A549 (cell line): Measurements from ENCODE around the gene ZC3H12D. TPM values are rescaled to one million over a fixed set of nuclear protein-coding genes. Genes with fewer than 3 reads are reported as not detected.
"Not testable (repeated sequence)": the region's sequence is repeated elsewhere in the genome, so short reads cannot be mapped to it uniquely, and the experiment has no call there.

Source experiments
- ATAC-seq, 2 experiments: fragments of 200-7000 bp in 1 of 2; fragments of >200 bp in 1 of 2; cut with Nextera tagmentation in 1 of 2; cut with Tn5 transposase in 1 of 2; 3 replicates each; pipeline versions ENCODE4 v1.8.0 to v1.9.1; 2018 to 2020; ENCODE audit warnings: mild to moderate bottlenecking in 1 of 2, moderate library complexity in 1 of 2
- CTCF ChIA-PET: fragments of 300-600 bp; sonication (Branson Sonifier 250); formaldehyde crosslinking; extraction: SDS; loops from one replicate; lab custom pipeline; 2021; ENCODE audit warnings: antibody characterized with exemption, inconsistent platforms; lab: Yijun Ruan, JAX
- POLR2A ChIA-PET: fragments of 350-600 bp; formaldehyde crosslinking; extraction: SDS; loops from one replicate; lab custom pipeline; 2021; ENCODE audit warnings: antibody characterized with exemption, inconsistent platforms; lab: Yijun Ruan, JAX
- DNase-seq, 2 experiments: peaks; one replicate each; pipeline versions ENCODE4 v3.0.0 to v3.0.0-alpha.2; 2011 to 2016; ENCODE audit warnings: low read depth in 1 of 2, low spot score in 1 of 2
- FAIRE-seq: peaks from 2 replicates; lab custom pipeline; 2011; peaks lifted over from hg19 to GRCh38; lab: Jason Lieb, UNC
- H3K27ac ChIP-seq, 2 experiments: fragments of >200 bp; sonication (Bioruptor Twin); formaldehyde crosslinking; 3 replicates each; pipeline ENCODE4 v1.5.1; 2016 to 2017
- H3K4me1 ChIP-seq: fragments of >200 bp; sonication (Bioruptor Twin); formaldehyde crosslinking; 3 replicates; pipeline ENCODE4 v1.6.1; 2016
- H3K4me2 ChIP-seq: fragments of >200 bp; sonication (Bioruptor Twin); formaldehyde crosslinking; 3 replicates; pipeline ENCODE4 v1.6.1; 2016
- H3K4me3 ChIP-seq: fragments of >200 bp; sonication (Bioruptor Twin); formaldehyde crosslinking; 3 replicates; pipeline ENCODE4 v1.5.1; 2016
- H3K9me3 ChIP-seq: fragments of >200 bp; sonication (Bioruptor Twin); formaldehyde crosslinking; 3 replicates; pipeline ENCODE4 v1.6.1; 2016
- CBX8 ChIP-seq: fragments of 200-600 bp; sonication (generic); IDR thresholded peaks from 2 replicates; pipeline ENCODE4 v1.6.1; 2016
- CEBPB ChIP-seq, 2 experiments: fragments of >200 bp in 1 of 2; sonication (Bioruptor Twin) in 1 of 2; formaldehyde crosslinking in 1 of 2; IDR thresholded peaks; 2 replicates each; pipeline ENCODE4 v1.6.1; 2012 to 2016
- CHD4 ChIP-seq: fragments of 200-600 bp; sonication (generic); IDR thresholded peaks from 2 replicates; pipeline ENCODE4 v1.6.1; 2016; ENCODE audit warnings: antibody characterized with exemption, mild to moderate bottlenecking, borderline replicate concordance
- EHF ChIP-seq: fragments of 250-450 bp; sonication (Bioruptor Pico); IDR thresholded peaks from 2 replicates; pipeline ENCODE4 v1.5.0; 2020; ENCODE audit warnings: mild to moderate bottlenecking
- ESRRA ChIP-seq: fragments of 150-350 bp; IDR thresholded peaks from 2 replicates; pipeline ENCODE4 v1.6.1; 2014; ENCODE audit warnings: mild to moderate bottlenecking, low read length, borderline replicate concordance
- FOSL2 ChIP-seq, 2 experiments: fragments of 450-650 bp in 1 of 2; fragments of >200 bp in 1 of 2; sonication (Bioruptor Twin) in 1 of 2; formaldehyde crosslinking; IDR thresholded peaks; 2 replicates each; pipeline versions ENCODE4 v1.5.0 to v1.6.1; 2016 to 2020; ENCODE audit warnings: mild to moderate bottlenecking in 1 of 2, moderate library complexity in 1 of 2
- GATA3 ChIP-seq: IDR thresholded peaks from 2 replicates; pipeline ENCODE4 v1.6.1; 2012; ENCODE audit warnings: borderline replicate concordance
- HEYL ChIP-seq: fragments of 250-450 bp; sonication (Bioruptor Pico); IDR thresholded peaks from 2 replicates; pipeline ENCODE4 v1.8.0; 2021; ENCODE audit warnings: mild to moderate bottlenecking, moderate library complexity
- HOXA7 ChIP-seq: fragments of 250-450 bp; sonication (Bioruptor Pico); IDR thresholded peaks from 2 replicates; pipeline ENCODE4 v1.5.0; 2020; ENCODE audit warnings: mild to moderate bottlenecking, moderate library complexity
- HOXB13 ChIP-seq: fragments of 250-450 bp; sonication (Bioruptor Pico); IDR thresholded peaks from 2 replicates; pipeline ENCODE4 v1.5.0; 2020; ENCODE audit warnings: low read depth, mild to moderate bottlenecking, moderate library complexity
- JUNB ChIP-seq: fragments of >200 bp; sonication (Bioruptor Twin); formaldehyde crosslinking; IDR thresholded peaks from 2 replicates; pipeline ENCODE4 v1.6.1; 2016
- KDM5A ChIP-seq: fragments of 200-600 bp; sonication (generic); IDR thresholded peaks from 2 replicates; pipeline ENCODE4 v1.6.1; 2016; ENCODE audit warnings: antibody characterized with exemption, mild to moderate bottlenecking
- MAZ ChIP-seq: fragments of 150-350 bp; IDR thresholded peaks from 2 replicates; pipeline ENCODE4 v1.6.1; 2014; ENCODE audit warnings: antibody characterized with exemption, low read depth, low read length, borderline replicate concordance
- MYC ChIP-seq: IDR thresholded peaks from 2 replicates; pipeline ENCODE4 v1.6.1; 2012; ENCODE audit warnings: mild to moderate bottlenecking, inconsistent platforms, low read length, improper control_type of control experiment, borderline replicate concordance
- NFE2L2 ChIP-seq: fragments of 150-350 bp; conservative IDR thresholded peaks from 2 replicates; pipeline ENCODE4 v1.6.1; 2014; ENCODE audit warnings: low read length
- NR3C1 ChIP-seq: fragments of >200 bp; sonication (Bioruptor Twin); formaldehyde crosslinking; IDR thresholded peaks from 3 replicates; pipeline ENCODE4 v1.6.1; 2017
- PHF8 ChIP-seq: fragments of 200-600 bp; sonication (generic); IDR thresholded peaks from 2 replicates; pipeline ENCODE4 v1.6.1; 2016; ENCODE audit warnings: low read depth, mild to moderate bottlenecking, antibody characterized with exemption, moderate library complexity, borderline replicate concordance
- POLR2AphosphoS2 ChIP-seq: conservative IDR thresholded peaks from 2 replicates; pipeline ENCODE4 v1.6.1; 2012; ENCODE audit warnings: low read length, improper control_type of control experiment, inconsistent platforms
- RAD21 ChIP-seq, 2 experiments: fragments of >200 bp in 1 of 2; sonication (Bioruptor Twin) in 1 of 2; formaldehyde crosslinking in 1 of 2; IDR thresholded peaks in 1 of 2; conservative IDR thresholded peaks in 1 of 2; 2 replicates in 1 of 2; 3 replicates in 1 of 2; pipeline ENCODE4 v1.6.1; 2012 to 2018; ENCODE audit warnings: inconsistent platforms in 1 of 2
- RCOR1 ChIP-seq: fragments of 150-350 bp; IDR thresholded peaks from 2 replicates; pipeline ENCODE4 v1.6.1; 2014; ENCODE audit warnings: antibody characterized with exemption, low read length, low read depth
- SREBF2 ChIP-seq: fragments of 450-650 bp; IDR thresholded peaks from 2 replicates; pipeline ENCODE4 v1.6.1; 2014; ENCODE audit warnings: mild to moderate bottlenecking, moderate library complexity
- ZFP36 ChIP-seq: fragments of 450-650 bp; IDR thresholded peaks from 2 replicates; pipeline ENCODE4 v1.6.1; 2014; ENCODE audit warnings: borderline replicate concordance; ENCODE audit not compliant: partially characterized antibody
- ZNF302 ChIP-seq: fragments of 250-450 bp; sonication (Bioruptor Pico); IDR thresholded peaks from 2 replicates; pipeline ENCODE4 v1.9.0; 2021; ENCODE audit warnings: inconsistent platforms, mild to moderate bottlenecking, moderate library complexity
- WGBS: methylation state at CpG from one replicate; pipeline ENCODE4 v1.1.6; 2017; ENCODE audit errors: missing lambda C conversion rate; 5-methylcytosine and 5-hydroxymethylcytosine counted together
- polyA plus RNA-seq, 4 experiments: library from polyadenylated mRNA; depleted of rRNA in 3 of 4; stranded (reverse); fragments of >200 nt; fragmentation: RNase III in 1 of 4; extraction: RNeasy Plus Mini Kit Qiagen cat#74134 plus additional on column Dnase treatment in 1 of 4; gene quantifications; 2 replicates in 3 of 4; 3 replicates in 1 of 4; pipeline ENCODE4 v1.2.3, GENCODE V29; 2011 to 2017
- TF ChIP-seq, protein P1 (sequence below): fragments of 150-350 bp; IDR thresholded peaks from 2 replicates; pipeline ENCODE4 v1.6.1; 2014; ENCODE audit warnings: low read depth, mild to moderate bottlenecking, low read length
- TF ChIP-seq, protein P2 (sequence below): fragments of 250-450 bp; sonication (Bioruptor Pico); IDR thresholded peaks from 2 replicates; pipeline ENCODE4 v1.5.0; 2021; ENCODE audit warnings: mild to moderate bottlenecking, moderate library complexity, borderline replicate concordance
- TF ChIP-seq, protein P3 (sequence below): fragments of >200 bp; sonication (Bioruptor Twin); formaldehyde crosslinking; IDR thresholded peaks from 3 replicates; pipeline ENCODE4 v1.6.1; 2016
- TF ChIP-seq, protein P4 (sequence below): IDR thresholded peaks from 2 replicates; pipeline ENCODE4 v1.6.1; 2012

Gene ZC3H12D
- polyA plus RNA-seq, 2 of the 4 experiments (the other 2 are of a cell fraction), result 0.04 to 0.12 TPM

DNA sequence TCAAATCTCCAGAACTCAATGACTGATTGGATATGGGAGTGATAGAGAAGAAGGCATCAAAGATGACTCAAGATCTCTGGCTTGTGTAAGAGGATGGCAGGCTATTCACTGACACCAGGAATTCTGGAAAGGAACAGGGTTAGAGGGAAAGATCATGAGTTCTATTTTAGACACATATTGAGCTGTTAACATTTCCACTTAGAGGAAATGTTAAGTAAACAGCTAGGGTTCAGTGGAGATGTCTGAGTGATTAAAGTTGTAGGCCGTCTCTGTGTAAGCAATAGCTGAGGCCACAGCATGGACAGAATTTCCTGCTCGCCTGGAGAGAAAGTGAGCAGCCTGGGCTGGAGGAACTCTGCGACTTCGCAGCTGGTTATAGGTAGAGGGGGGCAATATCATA lies 21.0 kb downstream of the ZC3H12D start:
- no peaks in the 10 kb centered on the region for H3K4me1 ChIP-seq
- no peak overlapping the region for H3K27ac ChIP-seq
- DNase-seq, result no peak
- CTCF ChIA-PET, result interaction anchor here (1.0 to 1.4 kb wide), 2 partner anchors 9 to 32 kb away, joined by 3 to 5 read pairs; no protein-coding TSS in a partner anchor
- TF ChIP-seq GATA3 (no peak), FOSL2 (IDR thresholded peaks at IDR 0.05) (no peak), FOSL2 (CRISPR knock-in tag; IDR thresholded peaks at IDR 0.05) (no peak), HOXB13 (CRISPR knock-in tag) (no peak), NFE2L2 (no peak), POLR2AphosphoS2 (no peak), NR3C1 (no peak), ESRRA (no peak), JUNB (no peak), CEBPB (IDR thresholded peaks at IDR 0.05) (no peak), KDM5A (no peak), RCOR1 (no peak), MAZ (no peak), MYC (no peak), HEYL (CRISPR knock-in tag) (no peak)
- TF ChIP-seq, protein P1, sequence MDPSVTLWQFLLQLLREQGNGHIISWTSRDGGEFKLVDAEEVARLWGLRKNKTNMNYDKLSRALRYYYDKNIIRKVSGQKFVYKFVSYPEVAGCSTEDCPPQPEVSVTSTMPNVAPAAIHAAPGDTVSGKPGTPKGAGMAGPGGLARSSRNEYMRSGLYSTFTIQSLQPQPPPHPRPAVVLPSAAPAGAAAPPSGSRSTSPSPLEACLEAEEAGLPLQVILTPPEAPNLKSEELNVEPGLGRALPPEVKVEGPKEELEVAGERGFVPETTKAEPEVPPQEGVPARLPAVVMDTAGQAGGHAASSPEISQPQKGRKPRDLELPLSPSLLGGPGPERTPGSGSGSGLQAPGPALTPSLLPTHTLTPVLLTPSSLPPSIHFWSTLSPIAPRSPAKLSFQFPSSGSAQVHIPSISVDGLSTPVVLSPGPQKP, result no peak
- TF ChIP-seq, protein P2, sequence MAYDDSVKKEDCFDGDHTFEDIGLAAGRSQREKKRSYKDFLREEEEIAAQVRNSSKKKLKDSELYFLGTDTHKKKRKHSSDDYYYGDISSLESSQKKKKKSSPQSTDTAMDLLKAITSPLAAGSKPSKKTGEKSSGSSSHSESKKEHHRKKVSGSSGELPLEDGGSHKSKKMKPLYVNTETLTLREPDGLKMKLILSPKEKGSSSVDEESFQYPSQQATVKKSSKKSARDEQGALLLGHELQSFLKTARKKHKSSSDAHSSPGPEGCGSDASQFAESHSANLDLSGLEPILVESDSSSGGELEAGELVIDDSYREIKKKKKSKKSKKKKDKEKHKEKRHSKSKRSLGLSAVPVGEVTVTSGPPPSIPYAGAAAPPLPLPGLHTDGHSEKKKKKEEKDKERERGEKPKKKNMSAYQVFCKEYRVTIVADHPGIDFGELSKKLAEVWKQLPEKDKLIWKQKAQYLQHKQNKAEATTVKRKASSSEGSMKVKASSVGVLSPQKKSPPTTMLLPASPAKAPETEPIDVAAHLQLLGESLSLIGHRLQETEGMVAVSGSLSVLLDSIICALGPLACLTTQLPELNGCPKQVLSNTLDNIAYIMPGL (CRISPR knock-in tag), result no peak
- TF ChIP-seq, all 56 proteins: peak for 0
- H3K9me3 ChIP-seq, result no peaks in the 10 kb centered on the region
- H3K4me2 ChIP-seq, result no peak overlapping the region
- POLR2A ChIA-PET, result no interaction called here
- 76% methylated on average over 4 of the region's 4 CpGs for WGBS
- no peak for FAIRE-seq
- H3K4me3 ChIP-seq, result no peak overlapping the region
- ATAC-seq, result no peak

DNA sequence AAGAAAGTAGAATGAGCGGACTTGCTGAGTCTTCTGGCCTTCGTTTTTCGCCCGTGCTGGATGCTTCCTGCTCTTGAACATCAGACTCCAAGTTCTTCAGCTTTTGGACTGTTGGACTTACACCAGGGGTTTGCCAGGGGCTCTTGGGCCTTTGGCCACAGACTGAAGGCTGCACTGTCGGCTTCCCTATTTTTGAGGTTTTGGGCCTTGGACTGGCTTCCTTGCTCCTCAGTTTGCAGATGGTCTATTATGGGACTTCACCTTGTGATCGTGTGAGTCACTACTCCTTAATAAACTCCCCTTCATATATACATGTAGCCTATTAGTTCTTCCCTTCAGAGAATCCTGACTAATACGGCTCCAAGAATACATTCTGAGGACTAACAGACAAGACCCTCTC lies 22.1 kb downstream of the ZC3H12D start:
- ATAC-seq, H3K4me3 ChIP-seq, POLR2A ChIA-PET, H3K9me3 ChIP-seq, H3K27ac ChIP-seq, DNase-seq, H3K4me1 ChIP-seq, FAIRE-seq, H3K4me2 ChIP-seq: not testable (repeated sequence)
- WGBS, result 92% methylated on average over 7 of the region's 7 CpGs
- CTCF ChIA-PET, result interaction anchor here (0.9 to 1.4 kb wide), 2 partner anchors 31 to 45 kb away, joined by 3 to 5 read pairs; no protein-coding TSS in a partner anchor

DNA sequence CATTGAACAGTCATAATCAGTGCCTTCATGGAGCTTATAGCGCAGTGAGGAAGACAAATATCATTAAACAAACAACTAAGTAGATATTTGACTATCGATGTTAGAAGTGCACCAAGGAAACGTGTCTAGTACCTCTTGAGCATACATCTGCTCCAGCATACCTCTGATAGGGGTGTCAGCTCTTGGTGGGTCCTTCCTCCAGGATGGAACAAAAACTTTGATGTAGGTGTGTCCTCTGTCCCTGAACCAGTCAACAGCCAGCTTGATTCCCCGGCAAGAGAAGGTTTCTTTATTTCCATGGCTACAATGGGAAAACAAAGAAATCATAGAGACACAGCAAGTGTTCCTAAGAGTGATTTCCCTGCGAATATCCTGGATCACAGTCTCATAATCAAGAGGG lies 23.1 kb downstream of the ZC3H12D start:
- CTCF ChIA-PET, result interaction anchor here (0.8 kb wide), 1 partner anchor 30 kb away, joined by 5 read pairs; no protein-coding TSS in a partner anchor
- DNase-seq (no peak), FAIRE-seq (no peak), ATAC-seq (no peak)
- H3K4me3 ChIP-seq, result no peak overlapping the region
- H3K4me2 ChIP-seq, result no peak overlapping the region
- H3K9me3 ChIP-seq, result no peaks in the 10 kb centered on the region
- POLR2A ChIA-PET, result no interaction called here
- 73% methylated on average over 5 of the region's 5 CpGs for WGBS
- no peak overlapping the region for H3K27ac ChIP-seq
- H3K4me1 ChIP-seq, result no peaks in the 10 kb centered on the region
- TF ChIP-seq ESRRA (no peak), ZNF302 (CRISPR knock-in tag) (no peak), RAD21 (conservative IDR thresholded peaks at IDR 0.05 in 1 of 2, IDR thresholded peaks at IDR 0.05 in 1 of 2) (no peak), CHD4 (no peak), ZFP36 (no peak), EHF (CRISPR knock-in tag) (no peak), MAZ (no peak), SREBF2 (no peak), HOXA7 (CRISPR knock-in tag) (no peak), MYC (no peak), PHF8 (no peak), KDM5A (no peak), CBX8 (no peak)
- TF ChIP-seq, protein P3, sequence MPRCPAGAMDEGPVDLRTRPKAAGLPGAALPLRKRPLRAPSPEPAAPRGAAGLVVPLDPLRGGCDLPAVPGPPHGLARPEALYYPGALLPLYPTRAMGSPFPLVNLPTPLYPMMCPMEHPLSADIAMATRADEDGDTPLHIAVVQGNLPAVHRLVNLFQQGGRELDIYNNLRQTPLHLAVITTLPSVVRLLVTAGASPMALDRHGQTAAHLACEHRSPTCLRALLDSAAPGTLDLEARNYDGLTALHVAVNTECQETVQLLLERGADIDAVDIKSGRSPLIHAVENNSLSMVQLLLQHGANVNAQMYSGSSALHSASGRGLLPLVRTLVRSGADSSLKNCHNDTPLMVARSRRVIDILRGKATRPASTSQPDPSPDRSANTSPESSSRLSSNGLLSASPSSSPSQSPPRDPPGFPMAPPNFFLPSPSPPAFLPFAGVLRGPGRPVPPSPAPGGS, result no peak
- TF ChIP-seq, protein P4, sequence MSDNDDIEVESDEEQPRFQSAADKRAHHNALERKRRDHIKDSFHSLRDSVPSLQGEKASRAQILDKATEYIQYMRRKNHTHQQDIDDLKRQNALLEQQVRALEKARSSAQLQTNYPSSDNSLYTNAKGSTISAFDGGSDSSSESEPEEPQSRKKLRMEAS, result no peak
- TF ChIP-seq, protein P2 (CRISPR knock-in tag), result no peak
